A549 (cell line): ENCODE results near the gene COX10. TPM values are rescaled to one million over a fixed set of nuclear protein-coding genes. Genes with fewer than 3 reads are reported as not detected.

ENCODE experiments used
- ATAC-seq, 2 experiments: fragments of 200-7000 bp in 1 of 2; fragments of >200 bp in 1 of 2; cut with Nextera tagmentation in 1 of 2; cut with Tn5 transposase in 1 of 2; 3 replicates each; pipeline versions ENCODE4 v1.8.0 to v1.9.1; 2018 to 2020; ENCODE audit warnings: mild to moderate bottlenecking in 1 of 2, moderate library complexity in 1 of 2
- CTCF ChIA-PET: fragments of 300-600 bp; sonication (Branson Sonifier 250); formaldehyde crosslinking; extraction: SDS; loops from one replicate; lab custom pipeline; 2021; ENCODE audit warnings: antibody characterized with exemption, inconsistent platforms; lab: Yijun Ruan, JAX
- POLR2A ChIA-PET: fragments of 350-600 bp; formaldehyde crosslinking; extraction: SDS; loops from one replicate; lab custom pipeline; 2021; ENCODE audit warnings: antibody characterized with exemption, inconsistent platforms; lab: Yijun Ruan, JAX
- DNase-seq, 2 experiments: peaks; one replicate each; pipeline versions ENCODE4 v3.0.0 to v3.0.0-alpha.2; 2011 to 2016; ENCODE audit warnings: low read depth in 1 of 2, low spot score in 1 of 2
- FAIRE-seq: peaks from 2 replicates; lab custom pipeline; 2011; peaks lifted over from hg19 to GRCh38; lab: Jason Lieb, UNC
- H3K27ac ChIP-seq, 2 experiments: fragments of >200 bp; sonication (Bioruptor Twin); formaldehyde crosslinking; 3 replicates each; pipeline ENCODE4 v1.5.1; 2016 to 2017
- H3K4me1 ChIP-seq: fragments of >200 bp; sonication (Bioruptor Twin); formaldehyde crosslinking; 3 replicates; pipeline ENCODE4 v1.6.1; 2016
- H3K4me2 ChIP-seq: fragments of >200 bp; sonication (Bioruptor Twin); formaldehyde crosslinking; 3 replicates; pipeline ENCODE4 v1.6.1; 2016
- H3K4me3 ChIP-seq: fragments of >200 bp; sonication (Bioruptor Twin); formaldehyde crosslinking; 3 replicates; pipeline ENCODE4 v1.5.1; 2016
- H3K9me3 ChIP-seq: fragments of >200 bp; sonication (Bioruptor Twin); formaldehyde crosslinking; 3 replicates; pipeline ENCODE4 v1.6.1; 2016
- ATOH8 ChIP-seq: fragments of 250-450 bp; sonication (Bioruptor Pico); IDR thresholded peaks from 2 replicates; pipeline ENCODE4 v1.5.0; 2020; ENCODE audit warnings: low read depth, mild to moderate bottlenecking, moderate library complexity
- CBX2 ChIP-seq: fragments of 200-600 bp; sonication (generic); IDR thresholded peaks from 2 replicates; pipeline ENCODE4 v1.6.1; 2016; ENCODE audit warnings: low read depth, mild to moderate bottlenecking, borderline replicate concordance
- CBX8 ChIP-seq: fragments of 200-600 bp; sonication (generic); IDR thresholded peaks from 2 replicates; pipeline ENCODE4 v1.6.1; 2016
- CEBPB ChIP-seq, 2 experiments: fragments of >200 bp in 1 of 2; sonication (Bioruptor Twin) in 1 of 2; formaldehyde crosslinking in 1 of 2; IDR thresholded peaks; 2 replicates each; pipeline ENCODE4 v1.6.1; 2012 to 2016
- CHD2 ChIP-seq: fragments of 150-350 bp; IDR thresholded peaks from 2 replicates; pipeline ENCODE4 v1.6.1; 2014; ENCODE audit warnings: low read length; ENCODE audit not compliant: partially characterized antibody
- EHF ChIP-seq: fragments of 250-450 bp; sonication (Bioruptor Pico); IDR thresholded peaks from 2 replicates; pipeline ENCODE4 v1.5.0; 2020; ENCODE audit warnings: mild to moderate bottlenecking
- ELK1 ChIP-seq: fragments of 150-350 bp; IDR thresholded peaks from 2 replicates; pipeline ENCODE4 v1.6.1; 2014; ENCODE audit warnings: low read depth, mild to moderate bottlenecking, low read length
- EP300 ChIP-seq, 2 experiments: fragments of >200 bp; sonication (Bioruptor Twin); formaldehyde crosslinking; IDR thresholded peaks; 2 replicates in 1 of 2; 3 replicates in 1 of 2; pipeline ENCODE4 v1.6.1; 2016 to 2017
- ESRRA ChIP-seq: fragments of 150-350 bp; IDR thresholded peaks from 2 replicates; pipeline ENCODE4 v1.6.1; 2014; ENCODE audit warnings: mild to moderate bottlenecking, low read length, borderline replicate concordance
- FOSB ChIP-seq: fragments of 250-450 bp; sonication (Bioruptor Pico); IDR thresholded peaks from 2 replicates; pipeline ENCODE4 v1.5.0; 2020; ENCODE audit warnings: mild to moderate bottlenecking, moderate library complexity
- FOXS1 ChIP-seq: fragments of 250-450 bp; sonication (Bioruptor Pico); IDR thresholded peaks from 2 replicates; pipeline ENCODE4 v1.5.0; 2020; ENCODE audit warnings: mild to moderate bottlenecking, moderate library complexity
- GATA3 ChIP-seq: IDR thresholded peaks from 2 replicates; pipeline ENCODE4 v1.6.1; 2012; ENCODE audit warnings: borderline replicate concordance
- HDAC2 ChIP-seq: fragments of 200-600 bp; sonication (generic); IDR thresholded peaks from 2 replicates; pipeline ENCODE4 v1.6.1; 2016
- HMGXB4 ChIP-seq: fragments of 250-450 bp; sonication (Bioruptor Pico); IDR thresholded peaks from 2 replicates; pipeline ENCODE4 v1.5.0; 2021; ENCODE audit warnings: mild to moderate bottlenecking, moderate library complexity, borderline replicate concordance
- HOXB13 ChIP-seq: fragments of 250-450 bp; sonication (Bioruptor Pico); IDR thresholded peaks from 2 replicates; pipeline ENCODE4 v1.5.0; 2020; ENCODE audit warnings: low read depth, mild to moderate bottlenecking, moderate library complexity
- MAZ ChIP-seq: fragments of 150-350 bp; IDR thresholded peaks from 2 replicates; pipeline ENCODE4 v1.6.1; 2014; ENCODE audit warnings: antibody characterized with exemption, low read depth, low read length, borderline replicate concordance
- NFE2L2 ChIP-seq: fragments of 150-350 bp; conservative IDR thresholded peaks from 2 replicates; pipeline ENCODE4 v1.6.1; 2014; ENCODE audit warnings: low read length
- NPAS2 ChIP-seq: fragments of 250-450 bp; sonication (Bioruptor Pico); IDR thresholded peaks from 2 replicates; pipeline ENCODE4 v1.8.0; 2022; ENCODE audit warnings: mild to moderate bottlenecking, moderate library complexity, borderline replicate concordance
- PBX3 ChIP-seq: IDR thresholded peaks from 2 replicates; pipeline ENCODE4 v1.6.1; 2012
- RAD21 ChIP-seq, 2 experiments: fragments of >200 bp in 1 of 2; sonication (Bioruptor Twin) in 1 of 2; formaldehyde crosslinking in 1 of 2; IDR thresholded peaks in 1 of 2; conservative IDR thresholded peaks in 1 of 2; 2 replicates in 1 of 2; 3 replicates in 1 of 2; pipeline ENCODE4 v1.6.1; 2012 to 2018; ENCODE audit warnings: inconsistent platforms in 1 of 2
- RARB ChIP-seq: fragments of 250-450 bp; sonication (Bioruptor Pico); IDR thresholded peaks from 2 replicates; pipeline ENCODE4 v1.8.0; 2021; ENCODE audit warnings: mild to moderate bottlenecking, moderate library complexity
- REST ChIP-seq: fragments of 200-600 bp; sonication (generic); IDR thresholded peaks from 2 replicates; pipeline ENCODE4 v1.6.1; 2016; ENCODE audit warnings: antibody characterized with exemption, mild to moderate bottlenecking, moderate library complexity
- RFX5 ChIP-seq: fragments of 450-650 bp; IDR thresholded peaks from 2 replicates; pipeline ENCODE4 v1.7.1; 2014; ENCODE audit warnings: antibody characterized with exemption, mild to moderate bottlenecking, moderate library complexity
- RNF2 ChIP-seq: fragments of 200-600 bp; sonication (generic); IDR thresholded peaks from 2 replicates; pipeline ENCODE4 v1.6.1; 2016; ENCODE audit warnings: low read depth, mild to moderate bottlenecking, antibody characterized with exemption, moderate library complexity, borderline replicate concordance
- SMC3 ChIP-seq: fragments of >200 bp; sonication (Bioruptor Twin); formaldehyde crosslinking; IDR thresholded peaks from 3 replicates; pipeline ENCODE4 v1.6.1; 2018; ENCODE audit warnings: inconsistent platforms
- USF2 ChIP-seq: fragments of 450-650 bp; IDR thresholded peaks from 2 replicates; pipeline ENCODE4 v1.6.1; 2014; ENCODE audit warnings: antibody characterized with exemption
- ZC3H11A ChIP-seq: fragments of 450-650 bp; IDR thresholded peaks from 2 replicates; pipeline ENCODE4 v1.6.1; 2014; ENCODE audit warnings: antibody characterized with exemption, mild to moderate bottlenecking
- ZFP36 ChIP-seq: fragments of 450-650 bp; IDR thresholded peaks from 2 replicates; pipeline ENCODE4 v1.6.1; 2014; ENCODE audit warnings: borderline replicate concordance; ENCODE audit not compliant: partially characterized antibody
- WGBS: methylation state at CpG from one replicate; pipeline ENCODE4 v1.1.6; 2017; ENCODE audit errors: missing lambda C conversion rate; 5-methylcytosine and 5-hydroxymethylcytosine counted together
- polyA plus RNA-seq, 4 experiments: library from polyadenylated mRNA; depleted of rRNA in 3 of 4; stranded (reverse); fragments of >200 nt; fragmentation: RNase III in 1 of 4; extraction: RNeasy Plus Mini Kit Qiagen cat#74134 plus additional on column Dnase treatment in 1 of 4; gene quantifications; 2 replicates in 3 of 4; 3 replicates in 1 of 4; pipeline ENCODE4 v1.2.3, GENCODE V29; 2011 to 2017

COX10 gene
- polyA plus RNA-seq, 2 of the 4 experiments (the other 2 are of a cell fraction) = 15.1 to 25.8 TPM

GRCh38 chr17:14095631-14096030 is 26.3 kb downstream of the COX10 start:
- TF ChIP-seq SMC3 (no peak), HOXB13 (CRISPR knock-in tag) (no peak), ATOH8 (CRISPR knock-in tag) (no peak), GATA3 (no peak), EP300 (IDR thresholded peaks at IDR 0.05) (no peak), ELK1 (no peak), RNF2 (no peak), ESRRA (no peak)
- CTCF ChIA-PET = interaction anchor here (0.6 kb wide), 2 partner anchors 28 to 835 kb away, joined by 3 read pairs; no protein-coding TSS in a partner anchor
- DNase-seq = no peak
- H3K4me1 ChIP-seq = no peaks in the 10 kb centered on the region
- H3K9me3 ChIP-seq = no peaks in the 10 kb centered on the region
- WGBS = 95% methylated on average over 3 of the region's 3 CpGs
- no peak for ATAC-seq
- no peak overlapping the region for H3K4me3 ChIP-seq
- H3K27ac ChIP-seq = no peak overlapping the region
- no peak for FAIRE-seq
- POLR2A ChIA-PET = no interaction called here
- no peak overlapping the region for H3K4me2 ChIP-seq

GRCh38 chr17:14098246-14098645 is 28.9 kb downstream of the COX10 start:
- Histone ChIP-seq H3K9me3 (no peaks in the 10 kb centered on the region), H3K4me1 (no peaks in the 10 kb centered on the region), H3K27ac (no peak overlapping the region), H3K4me3 (no peak overlapping the region), H3K4me2 (no peak overlapping the region)
- WGBS = 94% methylated on average over 3 of the region's 3 CpGs
- ChIA-PET POLR2A (no interaction called here), CTCF (no interaction called here)
- ATAC-seq (no peak), FAIRE-seq (peak; percentile 39), DNase-seq (no peak)
- TF ChIP-seq ZC3H11A = no peak
- no peak for TF ChIP-seq FOXS1 (CRISPR knock-in tag)
- TF ChIP-seq RFX5 = no peak
- no peak for TF ChIP-seq RARB (CRISPR knock-in tag)
- TF ChIP-seq CEBPB (IDR thresholded peaks at IDR 0.05) = no peak
- no peak for TF ChIP-seq PBX3
- no peak for TF ChIP-seq ZFP36
- TF ChIP-seq EHF = no peak
- TF ChIP-seq CBX2 = no peak
- TF ChIP-seq HMGXB4 (CRISPR knock-in tag) = no peak
- no peak for TF ChIP-seq HOXB13 (CRISPR knock-in tag)
- TF ChIP-seq FOSB (CRISPR knock-in tag) = no peak
- TF ChIP-seq CHD2 = no peak
- no peak for TF ChIP-seq HDAC2

GRCh38 chr17:14101976-14102375 is 32.7 kb downstream of the COX10 start:
- FAIRE-seq (peak; percentile 61), ATAC-seq (no peak), DNase-seq (no peak)
- Histone ChIP-seq H3K4me3 (no peak overlapping the region), H3K9me3 (no peaks in the 10 kb centered on the region), H3K4me2 (no peak overlapping the region), H3K27ac (no peak overlapping the region), H3K4me1 (no peaks in the 10 kb centered on the region)
- POLR2A ChIA-PET = no interaction called here
- CTCF ChIA-PET = no interaction called here
- WGBS = 83% methylated on average over 3 of the region's 3 CpGs
- TF ChIP-seq RAD21 (conservative IDR thresholded peaks at IDR 0.05 in 1 of 2, IDR thresholded peaks at IDR 0.05 in 1 of 2) (no peak), REST (no peak), USF2 (no peak), NPAS2 (no peak), CBX8 (no peak), NFE2L2 (no peak), MAZ (no peak)
